Activated CD4-positive, alpha-beta T cell treated with anti-CD3 and anti-CD28 coated beads, Interleukin-2, Interleukin-4, amounts not matched to agents 100 ng/mL and 50 ng/mL, durations not matched to agents 16 hours and 8 hours (primary cell): Measurements from ENCODE around the gene EFCAB6.
"Not testable (repeated sequence)": the region's sequence is repeated elsewhere in the genome, so short reads cannot be mapped to it uniquely, and the experiment has no call there.

Source experiments
- DNase-seq: peaks from one replicate; pipeline ENCODE4 v3.0.0-alpha.2; 2020; ENCODE audit warnings: low spot score

The EFCAB6 gene

GRCh38 chr22:43714104-43714503 lies 98.0 kb downstream of the EFCAB6 start:
- no peak for DNase-seq

- DNase-seq, result no peak
Observed at GRCh38 chr22:43711681-43712080, 100.4 kb downstream of the EFCAB6 start.

- no peak for DNase-seq
Observed at GRCh38 chr22:43707648-43708047, 104.5 kb downstream of the EFCAB6 start.

- DNase-seq, result no peak
Observed at GRCh38 chr22:43706571-43707328, 105.4 kb downstream of the EFCAB6 start.

GRCh38 chr22:43706151-43706550 lies 106.0 kb downstream of the EFCAB6 start:
- DNase-seq, result no peak

- no peak for DNase-seq
Observed at GRCh38 chr22:43704051-43704450, 108.1 kb downstream of the EFCAB6 start.

GRCh38 chr22:43698403-43698802 lies 113.7 kb downstream of the EFCAB6 start:
- DNase-seq, result no peak

GRCh38 chr22:43697894-43698293 lies 114.2 kb downstream of the EFCAB6 start:
- no peak for DNase-seq

GRCh38 chr22:43693249-43693648 lies 118.9 kb downstream of the EFCAB6 start:
- DNase-seq, result no peak

- DNase-seq, result no peak
Observed at GRCh38 chr22:43689356-43689755, 122.7 kb downstream of the EFCAB6 start.

GRCh38 chr22:43682851-43683250 lies 129.3 kb downstream of the EFCAB6 start:
- no peak for DNase-seq

- no peak for DNase-seq
Observed at GRCh38 chr22:43681731-43682360, 130.3 kb downstream of the EFCAB6 start.

GRCh38 chr22:43670513-43670912 lies 141.6 kb downstream of the EFCAB6 start:
- no peak for DNase-seq

GRCh38 chr22:43669190-43669589 lies 142.9 kb downstream of the EFCAB6 start:
- DNase-seq, result no peak

GRCh38 chr22:43667656-43668055 lies 144.4 kb downstream of the EFCAB6 start:
- no peak for DNase-seq

- no peak for DNase-seq
Observed at GRCh38 chr22:43666457-43666856, 145.6 kb downstream of the EFCAB6 start.

GRCh38 chr22:43658823-43659222 lies 153.3 kb downstream of the EFCAB6 start:
- no peak for DNase-seq

GRCh38 chr22:43656581-43656980 lies 155.5 kb downstream of the EFCAB6 start:
- not testable (repeated sequence) for DNase-seq

- DNase-seq, result no peak
Observed at GRCh38 chr22:43654271-43654670, 157.8 kb downstream of the EFCAB6 start.

- DNase-seq, result no peak
Observed at GRCh38 chr22:43652845-43653244, 159.3 kb downstream of the EFCAB6 start.

GRCh38 chr22:43643387-43643786 lies 168.7 kb downstream of the EFCAB6 start:
- no peak for DNase-seq

- DNase-seq, result no peak
Observed at GRCh38 chr22:43642319-43643206, 169.5 kb downstream of the EFCAB6 start.
